NCI-H187 (cell line): ENCODE results near the gene COL26A1.
"Not testable (repeated sequence)": the region's sequence is repeated elsewhere in the genome, so short reads cannot be mapped to it uniquely, and the experiment has no call there.

Experiments used
- DNase-seq, 2 experiments: peaks; one replicate each; lab custom pipeline; 2025; lab: John Stamatoyannopoulos, UW

The COL26A1 gene

DNA sequence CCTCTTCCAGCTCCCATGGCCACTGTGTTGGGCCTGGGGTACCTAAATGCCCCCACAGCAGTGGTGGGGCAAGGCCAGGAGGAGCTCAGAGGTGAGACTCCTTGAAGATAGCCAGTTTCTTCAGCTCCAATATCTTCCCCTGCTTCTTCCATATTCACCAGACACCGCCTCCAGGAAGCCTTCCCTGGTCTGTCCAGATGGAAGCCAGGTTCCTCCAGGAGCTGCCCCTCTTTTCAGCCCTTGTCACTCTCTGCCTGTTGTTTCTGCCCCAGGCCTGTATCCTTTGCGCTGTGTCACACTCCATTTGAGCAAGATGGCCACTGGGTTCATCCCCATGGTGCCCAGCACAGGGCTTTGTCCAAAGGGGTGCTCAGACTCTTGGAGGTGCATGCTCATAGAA is 138.7 kb downstream of the COL26A1 start:
- DNase-seq: no peak

DNA sequence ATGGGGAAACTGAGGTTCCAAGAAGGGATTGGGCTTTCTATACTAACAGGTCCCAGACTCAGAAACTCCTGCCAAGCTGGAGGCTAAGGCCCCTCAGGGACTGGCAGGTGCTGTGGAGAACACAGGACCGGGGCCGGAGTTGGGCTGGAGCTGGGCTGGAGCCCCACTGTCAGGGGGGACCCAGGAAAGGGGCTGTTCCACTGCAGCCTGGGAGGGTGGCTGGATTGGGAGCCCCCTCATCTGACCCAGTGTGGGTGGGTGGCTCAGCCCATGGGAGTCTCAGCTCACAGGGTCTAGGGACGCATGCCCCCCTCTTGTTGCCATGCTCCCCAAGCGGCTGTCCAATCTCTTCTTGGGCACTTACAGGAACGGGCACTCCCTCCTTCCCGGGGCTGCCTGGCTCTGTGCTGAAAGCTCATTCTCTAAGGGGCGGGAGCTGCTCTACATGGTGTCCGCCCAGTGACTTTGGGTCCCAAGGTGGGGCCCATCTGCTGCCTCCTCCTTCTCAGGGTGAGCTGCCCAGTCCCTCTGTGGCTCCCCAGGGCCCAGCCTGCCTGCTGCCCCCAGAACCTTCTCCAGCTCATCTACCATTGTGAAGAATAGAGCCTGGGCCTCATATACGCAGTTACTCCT is 139.9 kb downstream of the COL26A1 start:
- no peak for DNase-seq

DNA sequence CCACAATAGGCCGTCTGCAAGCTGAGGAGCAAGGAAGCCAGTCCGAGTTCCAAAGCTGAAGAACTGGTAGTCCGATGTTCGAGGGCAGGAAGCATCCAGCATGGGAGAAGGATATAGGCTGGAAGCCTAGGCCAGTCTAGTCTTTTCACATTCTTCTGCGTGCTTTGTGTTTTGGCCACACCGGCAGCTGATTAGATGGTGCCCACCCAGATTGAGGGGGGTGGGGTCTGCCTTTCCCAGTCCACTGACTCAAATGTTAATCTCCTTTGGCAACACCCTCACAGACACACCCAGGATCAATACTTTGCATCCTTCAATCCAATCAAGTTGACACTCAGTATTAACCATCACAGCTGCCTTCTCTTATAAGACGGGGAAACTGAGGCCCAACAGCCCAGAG is 142.8 kb downstream of the COL26A1 start:
- not testable (repeated sequence) for DNase-seq

DNA sequence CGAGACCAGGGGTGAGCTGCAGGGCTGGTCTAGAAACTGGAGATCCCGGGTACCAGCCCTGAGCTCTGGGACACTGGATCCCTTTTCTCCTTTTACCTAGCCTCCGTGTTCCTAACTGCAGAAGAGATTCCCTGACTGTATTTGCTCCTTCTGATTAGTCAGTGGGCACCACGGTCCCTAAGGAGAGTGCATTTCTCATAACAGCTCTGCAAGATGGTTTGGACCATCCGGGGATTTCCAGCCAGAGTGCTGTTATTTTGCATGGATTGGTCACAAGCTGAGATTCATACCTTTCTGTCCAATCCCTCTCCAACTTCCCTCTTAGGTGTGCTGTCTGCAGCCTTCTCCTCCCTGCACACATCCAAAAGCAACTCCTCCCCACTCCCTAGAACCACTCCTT is 143.9 kb downstream of the COL26A1 start:
- no peak for DNase-seq

DNA sequence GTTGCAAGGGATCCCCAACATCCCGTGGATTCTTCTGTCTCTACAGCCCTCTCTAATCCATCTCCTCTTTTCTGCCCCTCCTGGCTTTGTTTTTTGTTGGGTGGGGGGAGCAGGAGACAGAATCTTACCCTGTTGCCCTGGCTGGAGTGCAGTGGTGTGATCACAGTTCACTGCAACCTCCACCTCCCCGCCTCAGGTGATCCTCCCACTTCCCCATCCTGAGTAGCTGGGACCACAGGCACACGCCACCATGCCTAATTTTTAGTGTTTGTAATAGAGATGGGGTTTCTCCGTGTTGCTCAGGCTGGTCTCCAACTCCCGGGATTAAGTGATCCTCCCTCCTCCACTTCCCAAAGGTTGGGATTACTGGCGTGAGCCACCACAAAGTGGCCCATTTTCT is 144.7 kb downstream of the COL26A1 start:
- no peak for DNase-seq

DNA sequence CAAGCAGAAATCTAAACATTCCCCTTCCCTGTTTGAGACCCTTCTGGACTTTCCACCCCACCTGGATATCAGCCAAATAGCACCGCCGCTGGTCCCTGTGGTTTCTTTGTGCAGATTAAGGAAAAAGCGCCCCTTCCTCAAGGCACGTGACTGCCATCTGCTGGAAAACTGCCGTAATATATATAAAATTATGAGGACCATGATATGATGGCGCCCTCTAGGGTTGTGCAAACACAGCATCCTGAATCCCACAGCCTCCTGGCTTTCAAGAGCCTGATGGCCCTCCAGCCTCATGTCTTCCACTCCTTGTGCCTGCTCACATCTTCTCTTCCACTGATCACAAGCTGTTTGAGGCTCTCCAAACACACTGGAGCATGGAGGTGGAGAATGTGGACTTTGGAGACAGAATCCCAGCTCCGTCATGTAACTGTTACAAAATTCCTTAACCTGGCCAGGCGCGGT is 145.1 kb downstream of the COL26A1 start:
- DNase-seq: peak; percentile 13 to 21

DNA sequence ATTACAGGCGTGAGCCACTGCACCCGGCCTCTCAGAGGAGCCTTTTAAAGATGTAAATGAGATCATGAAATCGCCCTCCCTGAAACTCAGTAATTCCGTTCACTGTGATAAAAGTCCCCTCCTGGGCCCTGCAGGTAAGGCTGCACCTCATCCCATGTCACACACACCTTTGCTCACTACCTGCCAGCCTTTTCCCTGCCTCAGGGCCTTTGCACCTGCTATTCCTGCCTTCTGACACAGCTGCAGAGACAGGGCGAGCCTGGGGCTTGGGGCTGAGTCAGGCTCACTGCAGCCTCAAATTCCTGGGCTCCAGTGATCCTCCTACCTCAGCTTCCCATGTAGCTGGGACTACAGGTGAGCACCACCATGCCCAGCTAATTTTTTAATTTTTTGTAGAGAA is 147.6 kb downstream of the COL26A1 start:
- no peak for DNase-seq

DNA sequence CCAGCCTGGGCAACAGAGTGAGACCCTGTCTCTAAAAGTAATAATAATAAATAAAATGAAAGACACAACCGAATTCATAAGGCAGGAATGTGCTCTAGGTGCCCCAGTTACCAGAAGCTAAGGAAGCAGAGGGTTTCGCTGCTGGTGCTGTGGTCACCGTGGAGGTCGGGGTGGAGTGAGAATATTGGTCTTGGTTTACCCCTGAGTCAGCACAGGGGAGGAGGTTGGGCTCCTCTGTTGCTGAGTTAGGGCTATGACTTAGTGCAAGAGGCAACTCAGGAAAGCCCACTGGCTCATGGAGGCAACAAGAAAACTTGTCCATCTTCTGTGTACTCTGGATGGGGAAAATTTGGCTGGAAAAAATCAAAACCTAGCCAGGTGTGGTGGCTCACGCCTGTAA is 149.3 kb downstream of the COL26A1 start:
- no peak for DNase-seq

DNA sequence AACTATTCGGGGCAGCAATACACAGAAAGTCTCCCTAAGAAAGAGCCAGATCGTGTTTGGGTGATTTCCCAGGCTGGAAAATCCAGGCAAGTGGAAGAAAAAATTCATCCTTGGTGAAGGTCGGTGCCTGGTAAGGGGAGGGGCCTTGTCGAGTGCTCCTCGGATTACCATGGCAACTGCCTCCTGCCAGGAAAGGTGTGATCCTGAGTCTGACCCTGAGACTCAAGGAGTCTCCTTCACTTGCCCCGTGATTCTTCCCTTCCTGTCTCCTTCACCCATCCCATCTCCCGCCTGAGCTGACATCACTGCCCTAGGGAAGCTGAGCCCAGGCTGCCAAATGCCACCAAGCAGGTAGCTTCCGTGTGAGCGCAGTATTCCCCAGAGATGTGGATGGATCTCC is 154.2 kb downstream of the COL26A1 start:
- no peak for DNase-seq

DNA sequence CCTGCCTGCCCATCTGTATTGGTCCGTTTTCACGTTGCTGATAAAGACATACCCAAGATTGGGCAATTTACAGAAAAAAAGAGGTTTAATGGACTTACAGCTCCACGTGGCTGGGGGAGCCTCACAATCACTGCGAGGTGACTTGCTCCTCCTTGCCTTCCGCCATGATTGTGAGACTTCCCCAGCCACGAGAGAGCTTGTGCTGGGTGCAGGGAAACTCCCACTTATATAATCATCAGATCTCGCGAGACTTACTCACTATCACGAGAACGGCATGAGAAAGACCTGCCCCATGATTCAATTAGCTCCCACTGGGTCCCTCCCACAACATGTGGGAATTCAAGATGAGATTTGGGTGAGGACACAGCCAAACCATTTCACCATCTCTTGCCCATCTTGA is 154.6 kb downstream of the COL26A1 start:
- DNase-seq: no peak

DNA sequence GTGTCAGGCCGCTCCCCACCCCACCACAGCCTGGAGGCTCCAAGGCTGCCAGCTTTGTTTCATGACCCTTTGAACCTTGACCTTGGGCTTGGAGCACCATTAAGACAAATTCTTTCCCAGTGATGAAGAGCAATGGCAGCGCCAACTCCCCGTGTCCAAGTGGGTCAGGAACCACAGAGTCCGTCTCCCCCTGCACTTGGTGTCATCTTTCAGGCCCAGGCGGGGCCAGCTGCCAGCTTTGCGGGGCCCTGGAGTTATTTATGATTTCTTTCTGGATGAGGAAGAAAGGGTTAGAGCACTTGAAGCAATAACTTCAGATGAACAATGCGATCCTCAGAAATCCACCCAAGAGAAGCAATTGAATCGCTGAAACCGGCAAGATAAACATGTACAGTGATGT is 155.7 kb downstream of the COL26A1 start:
- DNase-seq: no peak

DNA sequence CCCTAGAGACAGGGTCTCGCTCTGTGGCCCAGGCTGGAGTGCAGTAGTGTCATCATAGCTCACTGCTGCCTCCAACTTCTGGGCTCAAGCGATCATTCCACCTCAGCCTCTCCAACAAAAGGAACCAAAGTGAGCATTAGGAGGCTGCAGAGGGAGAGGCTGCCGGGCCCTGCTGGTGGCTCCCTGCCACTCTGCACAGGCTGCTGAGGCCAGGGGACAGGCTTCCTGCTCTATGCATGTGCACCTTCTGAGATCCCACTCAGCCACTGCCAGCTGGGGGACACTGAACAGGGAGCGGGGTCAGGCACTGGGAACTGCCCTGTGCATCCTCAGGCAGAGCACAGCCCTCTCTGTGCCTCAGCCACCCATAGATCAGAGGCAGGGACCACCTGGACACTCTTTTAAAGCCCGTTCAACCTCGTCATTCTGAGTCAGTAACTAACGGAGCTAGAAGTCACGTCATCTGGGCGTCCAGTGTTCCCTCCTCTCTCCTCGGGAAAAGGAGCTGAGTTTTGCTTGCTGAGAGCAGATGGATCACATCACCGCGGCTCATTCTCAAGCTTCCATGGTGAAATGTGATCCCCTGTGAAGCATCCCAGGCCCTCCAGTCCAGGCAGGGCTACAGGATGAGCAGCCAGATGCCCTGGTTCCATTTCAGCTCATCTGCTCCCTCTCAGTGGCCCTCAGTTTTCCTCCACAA is 156.8 kb downstream of the COL26A1 start:
- no peak for DNase-seq

DNA sequence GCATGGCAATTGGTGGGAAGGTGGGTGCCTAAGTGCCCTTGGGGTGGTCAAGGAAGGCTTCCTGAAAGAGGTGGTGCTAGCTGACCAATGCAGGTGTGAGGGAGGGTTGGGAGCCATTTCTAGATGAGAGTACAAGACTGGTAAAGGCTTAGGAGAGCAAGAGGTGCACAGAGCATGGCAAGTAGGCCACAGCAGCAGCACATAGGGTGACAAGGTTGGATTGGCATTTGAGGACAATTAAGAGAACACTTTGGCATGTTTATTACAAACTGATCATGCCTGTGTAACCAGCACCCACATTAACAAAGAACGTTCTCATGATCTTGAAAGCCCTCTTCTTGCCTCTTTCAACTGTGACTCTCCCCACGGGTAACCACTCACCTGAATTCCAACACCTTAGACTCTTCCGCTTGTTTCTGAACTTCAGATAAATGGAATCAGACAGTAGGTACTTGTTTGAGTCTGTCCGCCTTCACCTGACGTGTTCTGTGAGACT is 158.8 kb downstream of the COL26A1 start:
- DNase-seq: no peak

DNA sequence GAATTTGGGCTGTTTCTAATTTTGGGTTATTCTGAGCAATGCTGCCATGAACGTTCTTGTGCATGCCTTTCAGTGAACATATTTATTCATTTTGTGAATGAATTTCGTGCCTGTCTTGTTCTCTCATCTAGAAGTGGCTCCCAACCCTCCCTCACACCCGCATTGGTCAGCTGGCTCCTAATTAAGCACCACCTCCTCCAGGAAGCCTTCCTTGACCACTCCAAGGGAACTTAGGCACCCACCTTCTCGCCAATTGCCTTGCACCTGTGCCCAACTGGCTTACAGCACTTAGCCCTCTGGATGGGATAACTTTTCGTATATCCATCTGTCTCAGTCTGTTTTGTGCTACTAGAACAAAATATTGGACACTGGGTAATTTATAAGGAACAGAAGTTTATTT is 159.3 kb downstream of the COL26A1 start:
- no peak for DNase-seq

DNA sequence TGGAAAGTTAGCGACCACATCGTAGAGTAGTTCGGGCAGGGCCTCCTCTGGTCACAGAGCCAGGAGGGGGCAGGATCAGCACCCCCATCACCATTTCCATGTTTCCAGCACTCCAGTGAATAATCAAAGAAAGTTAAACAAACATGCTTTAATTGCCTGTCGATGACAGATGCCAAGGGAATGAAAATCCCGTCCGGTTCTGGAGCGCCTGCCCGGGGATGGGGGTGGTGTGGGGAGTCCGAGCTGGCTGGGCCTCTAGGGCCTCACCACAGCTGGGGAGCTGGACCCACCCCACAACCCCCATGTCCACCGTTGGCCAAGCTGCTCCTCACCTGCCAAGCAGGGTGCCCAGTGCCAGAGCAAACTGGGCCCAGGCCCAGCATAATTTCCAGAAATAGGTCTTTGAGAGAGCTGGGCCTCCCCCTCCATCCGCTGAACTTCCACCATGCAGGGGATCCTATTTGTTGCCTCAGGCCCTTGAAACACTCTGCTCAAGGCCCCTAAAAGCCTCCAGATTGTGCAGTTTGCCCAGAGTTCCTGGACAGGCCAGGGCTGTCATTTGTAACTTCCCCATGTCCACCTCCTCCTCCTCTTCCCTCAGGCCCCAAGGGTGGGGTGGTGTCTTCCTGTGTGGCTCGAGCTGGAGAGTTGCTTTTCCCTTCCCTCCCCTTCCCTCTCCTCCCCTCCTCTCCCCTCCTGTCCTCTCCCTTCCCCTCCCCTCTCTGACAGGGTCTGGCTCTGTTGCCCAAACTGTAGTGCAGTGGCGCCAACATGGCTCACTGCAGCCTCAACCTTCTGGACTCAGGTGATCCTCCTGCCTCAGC is 165.4 kb downstream of the COL26A1 start:
- no peak for DNase-seq

DNA sequence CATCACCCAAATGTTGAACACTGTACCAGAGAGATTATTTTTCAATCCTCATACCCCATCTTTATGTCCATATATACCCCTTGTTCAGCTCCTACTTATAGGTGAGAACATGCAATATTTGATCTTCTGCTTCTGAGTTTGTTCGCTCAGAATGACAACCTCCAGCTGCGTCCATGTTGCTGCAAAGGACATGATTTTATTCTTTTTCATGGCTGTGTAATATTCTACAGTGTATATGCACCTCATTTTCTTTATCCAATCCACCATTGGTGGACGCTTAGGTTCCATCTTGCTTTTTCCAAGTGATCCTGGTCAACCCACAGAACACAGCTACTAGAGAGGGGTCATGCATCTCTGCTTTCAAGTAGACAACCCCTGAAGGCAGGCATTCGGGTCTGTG is 166.9 kb downstream of the COL26A1 start:
- DNase-seq: no peak

DNA sequence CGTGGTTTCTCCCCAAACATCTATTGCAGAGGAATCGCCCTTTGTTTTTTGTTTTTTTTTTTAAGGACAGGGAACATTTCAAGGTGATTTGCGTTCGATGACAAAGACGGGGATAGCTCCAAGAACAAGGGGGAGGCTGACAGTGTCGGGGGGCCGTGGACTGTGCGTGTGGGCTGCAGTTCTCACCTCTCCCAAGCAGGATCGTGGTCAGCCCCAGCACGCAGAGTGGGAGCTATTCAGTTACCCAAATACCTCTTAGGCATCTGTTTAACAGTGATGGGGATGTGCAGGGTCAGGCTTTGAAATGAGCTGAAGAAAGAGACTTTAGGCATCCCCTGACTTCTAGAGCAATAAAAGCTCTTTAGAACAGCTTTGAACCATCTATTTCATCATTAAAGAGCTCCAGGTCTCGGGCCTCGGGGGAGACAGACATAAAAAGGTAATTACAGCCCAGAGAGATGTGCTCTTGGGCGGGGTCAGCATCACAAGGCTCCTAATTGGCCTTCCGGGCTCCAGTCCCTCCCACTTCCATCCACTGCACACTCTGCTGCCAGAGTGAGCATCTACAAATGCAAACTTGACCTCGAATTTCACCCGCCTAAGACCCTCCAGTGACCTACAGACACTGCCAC is 169.2 kb downstream of the COL26A1 start:
- DNase-seq: no peak

DNA sequence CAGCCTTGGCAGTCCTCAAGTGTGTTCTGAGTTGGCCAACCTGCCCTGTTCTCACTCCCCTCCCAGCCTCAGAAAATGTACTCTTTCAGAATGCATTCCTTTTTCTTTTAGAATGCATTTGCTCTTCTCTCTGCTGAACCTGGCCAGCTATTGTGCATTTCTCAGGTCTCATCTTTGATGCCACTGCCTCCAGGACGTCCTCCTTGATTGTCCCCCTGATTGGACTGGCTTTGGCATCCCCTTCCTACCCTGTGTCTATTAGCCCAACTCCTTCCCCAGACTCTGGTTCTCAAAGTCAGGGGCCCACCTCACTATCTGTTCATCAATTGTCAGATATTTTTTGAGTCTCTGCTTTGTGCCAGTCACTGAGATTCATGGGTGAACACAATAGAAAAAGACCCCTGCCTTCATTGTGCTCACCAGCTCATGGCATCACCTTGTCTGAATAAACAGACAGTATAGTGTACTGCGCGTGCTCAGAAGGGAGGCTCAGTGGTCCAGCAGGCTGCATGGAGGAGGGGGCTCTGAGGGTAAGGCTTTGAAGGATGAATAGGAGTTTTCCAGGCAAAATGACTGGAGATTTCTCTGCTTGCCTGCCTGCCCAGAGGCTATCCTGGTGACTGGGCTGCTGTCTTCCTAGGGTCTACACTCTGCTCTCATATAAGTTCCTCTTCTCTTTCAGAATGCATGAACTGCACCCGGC is 169.9 kb downstream of the COL26A1 start:
- DNase-seq: no peak

DNA sequence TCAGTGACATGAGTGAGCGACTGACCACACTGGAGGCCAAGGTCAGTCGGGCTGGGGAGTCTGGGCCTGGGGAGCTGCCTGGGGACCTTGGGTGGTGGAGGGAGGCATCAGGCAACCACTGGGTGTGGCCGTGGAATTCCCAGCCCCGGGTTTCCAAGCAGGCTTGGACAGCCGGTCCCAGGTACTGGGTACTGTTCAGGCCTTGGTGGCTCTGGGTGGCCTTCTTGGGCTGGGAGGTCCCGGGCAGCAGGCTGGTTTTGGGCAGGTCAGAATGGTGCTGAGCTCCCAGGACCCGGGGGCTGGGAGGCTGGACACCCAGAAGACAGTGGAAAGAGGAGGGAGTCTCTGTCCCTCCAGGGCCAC is 170.4 kb downstream of the COL26A1 start:
- DNase-seq: no peak

DNA sequence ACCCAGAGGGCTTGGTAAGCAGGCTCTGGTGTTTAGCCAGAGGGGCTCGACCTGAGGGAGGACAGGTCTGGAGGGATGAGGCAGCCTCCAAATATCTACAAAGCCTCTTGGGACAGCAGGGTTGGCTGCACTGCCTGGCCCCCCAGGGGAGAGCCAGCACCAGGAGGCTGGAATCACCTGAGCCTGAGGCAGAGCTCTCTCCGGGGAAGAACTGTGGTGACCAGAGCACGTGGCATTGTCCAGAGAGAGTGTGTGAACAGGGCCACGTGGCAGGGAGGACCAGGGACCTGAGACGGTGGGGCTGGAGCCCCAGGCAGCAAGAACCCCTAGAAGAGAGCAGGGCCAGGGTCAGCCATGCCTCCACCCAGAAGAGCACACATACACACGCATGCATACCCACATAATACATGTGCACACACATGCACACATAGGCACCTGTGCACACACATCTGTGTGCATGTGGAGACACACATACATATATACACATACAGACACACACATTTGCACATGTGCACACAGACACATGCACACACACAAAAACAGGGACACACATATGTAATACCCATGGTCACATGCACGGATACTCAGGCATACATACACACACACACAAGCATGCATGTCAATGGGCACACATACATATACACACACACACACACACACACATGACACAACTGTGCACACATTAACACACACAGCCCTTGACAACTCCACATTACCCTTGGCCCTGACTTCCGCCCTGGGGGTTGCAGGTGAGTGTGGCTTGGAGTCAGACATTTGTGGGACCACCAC is 171.5 kb downstream of the COL26A1 start:
- DNase-seq: no peak

DNA sequence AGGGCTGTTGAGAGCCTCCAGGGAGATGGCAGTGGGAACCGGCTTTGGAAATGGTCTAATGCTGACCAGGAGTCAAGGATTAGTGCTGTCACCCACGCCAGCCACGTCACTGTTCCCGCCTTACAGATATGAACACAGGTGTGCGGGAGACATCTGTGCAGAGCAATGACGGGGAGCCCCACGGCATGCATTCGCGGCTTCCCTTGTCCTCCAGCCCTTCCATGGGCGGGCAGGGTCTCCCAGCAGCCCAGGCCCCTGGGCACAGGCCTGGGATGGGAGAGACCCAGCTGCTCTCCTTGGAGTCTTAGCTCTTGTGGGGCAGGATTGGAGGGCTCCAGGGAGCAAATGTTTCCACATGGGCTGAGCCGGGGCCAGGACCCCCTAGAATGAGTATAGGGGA is 172.2 kb downstream of the COL26A1 start:
- no peak for DNase-seq
